H1 (cell line): ENCODE data around the gene ADGRV1.

Source experiments
- ATF3 ChIP-seq: IDR thresholded peaks from 2 replicates; pipeline ENCODE4 v1.6.1; 2011; ENCODE audit warnings: low read depth, mild to moderate bottlenecking, low read length; ENCODE audit not compliant: insufficient read depth
- CHD1 ChIP-seq: IDR thresholded peaks from 2 replicates; pipeline ENCODE4 v1.6.1; 2012; ENCODE audit warnings: low read depth, low read length, improper control_type of control experiment
- EP300 ChIP-seq, 2 experiments: IDR thresholded peaks; 1 replicate in 1 of 2; 2 replicates in 1 of 2; pipeline ENCODE4 v1.6.1; 2011 to 2012; ENCODE audit warnings: low read depth in 2 of 2, low read length in 2 of 2, mild to moderate bottlenecking in 2 of 2, borderline replicate concordance in 1 of 2, inconsistent platforms in 1 of 2, moderate library complexity in 1 of 2
- NANOG ChIP-seq: IDR thresholded peaks from 2 replicates; pipeline ENCODE4 v1.6.1; 2011; ENCODE audit warnings: low read length, low read depth, mild to moderate bottlenecking, inconsistent platforms; ENCODE audit not compliant: insufficient read depth, poor library complexity, severe bottlenecking
- POLR2A ChIP-seq, 2 experiments: IDR thresholded peaks; 1 replicate in 1 of 2; 2 replicates in 1 of 2; pipeline ENCODE4 v1.6.1; 2011; ENCODE audit warnings: low read depth in 2 of 2, low read length in 2 of 2, mild to moderate bottlenecking in 2 of 2; ENCODE audit errors: control extremely low read depth in 1 of 2
- SAP30 ChIP-seq: fragments of 300-600 bp; sonication (generic); IDR thresholded peaks from 2 replicates; pipeline ENCODE4 v1.7.1; 2012; ENCODE audit warnings: low read length, moderate library complexity, mild to moderate bottlenecking, inconsistent platforms; ENCODE audit not compliant: insufficient read depth, insufficient replicate concordance
- SP1 ChIP-seq: IDR thresholded peaks from 2 replicates; pipeline ENCODE4 v1.6.1; 2011; ENCODE audit warnings: low read depth, low read length
- TF ChIP-seq, protein P1 (sequence below), 3 experiments: IDR thresholded peaks; 1 replicate in 2 of 3; 2 replicates in 1 of 3; pipeline versions ENCODE4 v1.5.1 to v1.6.1; 2011; ENCODE audit warnings: low read length in 3 of 3, mild to moderate bottlenecking in 3 of 3, inconsistent platforms in 2 of 3, low read depth in 1 of 3, moderate library complexity in 1 of 3; ENCODE audit not compliant: insufficient read depth in 1 of 3; ENCODE audit errors: control extremely low read depth in 1 of 3
- TF ChIP-seq, protein P2 (sequence below): IDR thresholded peaks from 2 replicates; pipeline ENCODE4 v1.6.1; 2012; ENCODE audit warnings: low read length, inconsistent platforms
- TF ChIP-seq, protein P3 (sequence below): IDR thresholded peaks from 2 replicates; pipeline ENCODE4 v1.6.1; 2011; ENCODE audit warnings: low read length, improper control_type of control experiment

DNA sequence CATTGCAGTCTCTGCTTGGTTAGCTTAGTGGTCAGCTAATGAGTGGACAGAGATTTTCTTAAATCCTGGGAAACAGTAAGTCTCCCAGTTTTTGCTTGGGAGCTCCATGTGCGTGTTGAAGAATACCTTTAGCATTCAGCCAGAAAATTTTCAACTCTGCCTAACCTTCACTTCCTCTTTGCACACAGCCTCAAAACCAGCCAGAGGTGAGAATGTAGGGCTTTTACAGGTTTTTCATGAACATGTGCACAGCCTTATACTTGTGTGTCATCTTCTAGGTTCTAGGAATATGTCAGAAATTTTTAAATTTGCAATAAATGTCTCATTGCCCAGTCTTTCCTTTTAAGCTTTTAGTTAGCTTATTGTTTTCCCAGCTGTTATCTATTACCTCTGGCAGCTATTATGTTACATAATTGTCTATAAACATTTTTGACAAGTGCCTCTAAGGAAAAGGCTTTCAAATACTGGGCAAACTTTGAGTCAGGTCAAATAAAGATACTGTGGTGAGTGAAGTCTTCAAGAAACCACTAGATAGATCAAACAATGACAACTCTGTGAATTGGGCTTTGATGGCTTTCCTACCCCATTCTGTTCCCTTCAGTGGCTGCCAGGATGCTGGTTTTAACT is 12.7 kb downstream of the ADGRV1 start:
- TF ChIP-seq SP1 (no peak), POLR2A (IDR thresholded peaks at IDR 0.05; ENCODE audit: control extremely low read depth in 1 of 2, low read depth in 2 of 2, low read length in 2 of 2) (no peak), NANOG (no peak), ATF3 (no peak), SAP30 (no peak), CHD1 (no peak), EP300 (IDR thresholded peaks at IDR 0.05; ENCODE audit: borderline replicate concordance in 1 of 2, low read depth in 2 of 2, low read length in 2 of 2) (no peak)
- TF ChIP-seq, protein P1, sequence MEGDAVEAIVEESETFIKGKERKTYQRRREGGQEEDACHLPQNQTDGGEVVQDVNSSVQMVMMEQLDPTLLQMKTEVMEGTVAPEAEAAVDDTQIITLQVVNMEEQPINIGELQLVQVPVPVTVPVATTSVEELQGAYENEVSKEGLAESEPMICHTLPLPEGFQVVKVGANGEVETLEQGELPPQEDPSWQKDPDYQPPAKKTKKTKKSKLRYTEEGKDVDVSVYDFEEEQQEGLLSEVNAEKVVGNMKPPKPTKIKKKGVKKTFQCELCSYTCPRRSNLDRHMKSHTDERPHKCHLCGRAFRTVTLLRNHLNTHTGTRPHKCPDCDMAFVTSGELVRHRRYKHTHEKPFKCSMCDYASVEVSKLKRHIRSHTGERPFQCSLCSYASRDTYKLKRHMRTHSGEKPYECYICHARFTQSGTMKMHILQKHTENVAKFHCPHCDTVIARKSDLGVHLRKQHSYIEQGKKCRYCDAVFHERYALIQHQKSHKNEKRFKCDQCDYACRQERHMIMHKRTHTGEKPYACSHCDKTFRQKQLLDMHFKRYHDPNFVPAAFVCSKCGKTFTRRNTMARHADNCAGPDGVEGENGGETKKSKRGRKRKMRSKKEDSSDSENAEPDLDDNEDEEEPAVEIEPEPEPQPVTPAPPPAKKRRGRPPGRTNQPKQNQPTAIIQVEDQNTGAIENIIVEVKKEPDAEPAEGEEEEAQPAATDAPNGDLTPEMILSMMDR (IDR thresholded peaks at IDR 0.05; ENCODE audit: control extremely low read depth in 1 of 3, insufficient read depth in 1 of 3, low read depth in 1 of 3, low read length in 3 of 3): no peak
- TF ChIP-seq, protein P2, sequence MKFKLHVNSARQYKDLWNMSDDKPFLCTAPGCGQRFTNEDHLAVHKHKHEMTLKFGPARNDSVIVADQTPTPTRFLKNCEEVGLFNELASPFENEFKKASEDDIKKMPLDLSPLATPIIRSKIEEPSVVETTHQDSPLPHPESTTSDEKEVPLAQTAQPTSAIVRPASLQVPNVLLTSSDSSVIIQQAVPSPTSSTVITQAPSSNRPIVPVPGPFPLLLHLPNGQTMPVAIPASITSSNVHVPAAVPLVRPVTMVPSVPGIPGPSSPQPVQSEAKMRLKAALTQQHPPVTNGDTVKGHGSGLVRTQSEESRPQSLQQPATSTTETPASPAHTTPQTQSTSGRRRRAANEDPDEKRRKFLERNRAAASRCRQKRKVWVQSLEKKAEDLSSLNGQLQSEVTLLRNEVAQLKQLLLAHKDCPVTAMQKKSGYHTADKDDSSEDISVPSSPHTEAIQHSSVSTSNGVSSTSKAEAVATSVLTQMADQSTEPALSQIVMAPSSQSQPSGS: no peak
- TF ChIP-seq, protein P3, sequence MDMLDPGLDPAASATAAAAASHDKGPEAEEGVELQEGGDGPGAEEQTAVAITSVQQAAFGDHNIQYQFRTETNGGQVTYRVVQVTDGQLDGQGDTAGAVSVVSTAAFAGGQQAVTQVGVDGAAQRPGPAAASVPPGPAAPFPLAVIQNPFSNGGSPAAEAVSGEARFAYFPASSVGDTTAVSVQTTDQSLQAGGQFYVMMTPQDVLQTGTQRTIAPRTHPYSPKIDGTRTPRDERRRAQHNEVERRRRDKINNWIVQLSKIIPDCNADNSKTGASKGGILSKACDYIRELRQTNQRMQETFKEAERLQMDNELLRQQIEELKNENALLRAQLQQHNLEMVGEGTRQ: no peak
